Keratinocyte (primary cell): ENCODE results near the gene BOD1.

ENCODE experiments used
- EZH2 ChIP-seq: IDR thresholded peaks from one replicate; pipeline ENCODE4 v1.6.1; 2012; ENCODE audit warnings: inconsistent platforms, mild to moderate bottlenecking, low read length, moderate library complexity
- TF ChIP-seq, protein P1 (sequence below), 3 experiments: IDR thresholded peaks in 1 of 3; conservative IDR thresholded peaks in 1 of 3; optimal IDR thresholded peaks in 1 of 3; 2 replicates in 2 of 3; 3 replicates in 1 of 3; pipeline versions ENCODE3 to v1.5.1; 2011; ENCODE audit warnings: low read length in 3 of 3, mild to moderate bottlenecking in 3 of 3, moderate library complexity in 2 of 3, control low read depth in 1 of 3, inconsistent platforms in 1 of 3; ENCODE audit not compliant: insufficient read depth in 2 of 3; ENCODE audit errors: extremely low read depth in 1 of 3

DNA sequence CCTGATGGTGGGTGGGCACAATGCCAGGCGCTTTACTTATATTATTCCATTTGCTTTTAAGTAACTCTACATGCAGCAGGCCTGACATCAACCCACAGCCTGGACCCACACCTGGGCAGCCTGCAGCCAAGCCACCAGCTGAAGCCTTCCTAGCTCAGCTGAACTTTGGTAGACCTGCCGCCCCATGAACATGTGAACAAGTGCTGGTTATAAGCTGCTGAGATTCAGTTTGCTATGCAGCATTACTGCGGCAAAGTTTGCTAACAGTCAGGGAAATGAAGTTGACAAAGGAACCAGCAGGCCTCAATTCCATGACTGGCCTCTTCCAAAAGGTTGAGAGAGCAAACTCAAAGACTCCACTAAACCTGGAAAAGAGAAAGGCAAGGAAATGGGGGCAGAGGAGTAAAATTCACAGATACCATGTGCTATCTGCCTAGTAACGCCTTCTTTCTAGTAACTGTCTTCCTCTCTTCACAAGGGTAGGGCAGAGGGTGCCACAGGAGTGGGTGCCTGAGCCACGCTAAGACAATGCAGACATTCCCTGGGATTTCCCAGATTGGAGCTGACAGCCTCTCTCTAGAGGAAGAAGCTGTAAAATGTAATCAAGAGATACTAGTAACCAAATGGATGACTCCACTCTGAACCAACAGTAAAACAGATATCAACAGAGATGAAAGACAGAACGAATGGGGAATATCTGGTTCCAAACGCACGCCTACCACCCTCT, 2.9 kb downstream of the BOD1 start:
- TF ChIP-seq, protein P1, sequence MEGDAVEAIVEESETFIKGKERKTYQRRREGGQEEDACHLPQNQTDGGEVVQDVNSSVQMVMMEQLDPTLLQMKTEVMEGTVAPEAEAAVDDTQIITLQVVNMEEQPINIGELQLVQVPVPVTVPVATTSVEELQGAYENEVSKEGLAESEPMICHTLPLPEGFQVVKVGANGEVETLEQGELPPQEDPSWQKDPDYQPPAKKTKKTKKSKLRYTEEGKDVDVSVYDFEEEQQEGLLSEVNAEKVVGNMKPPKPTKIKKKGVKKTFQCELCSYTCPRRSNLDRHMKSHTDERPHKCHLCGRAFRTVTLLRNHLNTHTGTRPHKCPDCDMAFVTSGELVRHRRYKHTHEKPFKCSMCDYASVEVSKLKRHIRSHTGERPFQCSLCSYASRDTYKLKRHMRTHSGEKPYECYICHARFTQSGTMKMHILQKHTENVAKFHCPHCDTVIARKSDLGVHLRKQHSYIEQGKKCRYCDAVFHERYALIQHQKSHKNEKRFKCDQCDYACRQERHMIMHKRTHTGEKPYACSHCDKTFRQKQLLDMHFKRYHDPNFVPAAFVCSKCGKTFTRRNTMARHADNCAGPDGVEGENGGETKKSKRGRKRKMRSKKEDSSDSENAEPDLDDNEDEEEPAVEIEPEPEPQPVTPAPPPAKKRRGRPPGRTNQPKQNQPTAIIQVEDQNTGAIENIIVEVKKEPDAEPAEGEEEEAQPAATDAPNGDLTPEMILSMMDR (optimal IDR thresholded peaks at IDR 0.05 in 1 of 3, IDR thresholded peaks at IDR 0.05 in 1 of 3, conservative IDR thresholded peaks at IDR 0.05 in 1 of 3; ENCODE audit: extremely low read depth in 1 of 3, insufficient read depth in 2 of 3, low read length in 3 of 3) = no peak
- no peak for TF ChIP-seq EZH2
